HG03575 (cell line): Measurements from ENCODE around the gene GGT7.

Experiments used
- ATAC-seq: cut with Tn5 transposase; IDR thresholded peaks from one replicate; pipeline ENCODE4 v1.9.1; 2021; ENCODE audit not compliant: unreplicated experiment, insufficient number of reproducible peaks, low FRiP score; ENCODE audit errors: extremely low read depth

Gene GGT7

GRCh38 chr20:34859826-34860545 is 12.7 kb downstream of the GGT7 start:
- no peak for ATAC-seq

GRCh38 chr20:34859367-34859766 is 13.3 kb downstream of the GGT7 start:
- no peak for ATAC-seq

DNA sequence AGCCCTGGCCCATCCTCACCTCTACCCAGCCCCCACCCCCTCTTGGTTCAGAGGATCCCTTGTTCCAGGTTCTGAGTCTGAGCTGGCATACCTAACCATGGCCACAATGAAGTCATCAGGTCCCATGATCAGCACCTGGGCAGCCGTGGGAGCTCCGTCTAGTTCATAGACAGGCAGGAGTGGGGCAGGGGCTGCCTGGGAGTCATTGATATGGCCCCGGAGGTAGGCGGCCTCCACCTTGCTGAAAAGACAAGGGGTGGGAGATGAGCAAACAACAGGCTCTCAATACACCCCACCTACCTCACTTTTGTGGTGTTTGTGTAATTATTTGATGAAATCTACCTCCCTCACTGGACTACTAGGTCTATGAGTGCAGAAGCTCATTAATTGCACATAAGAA is 20.4 kb downstream of the GGT7 start:
- ATAC-seq = no peak

DNA sequence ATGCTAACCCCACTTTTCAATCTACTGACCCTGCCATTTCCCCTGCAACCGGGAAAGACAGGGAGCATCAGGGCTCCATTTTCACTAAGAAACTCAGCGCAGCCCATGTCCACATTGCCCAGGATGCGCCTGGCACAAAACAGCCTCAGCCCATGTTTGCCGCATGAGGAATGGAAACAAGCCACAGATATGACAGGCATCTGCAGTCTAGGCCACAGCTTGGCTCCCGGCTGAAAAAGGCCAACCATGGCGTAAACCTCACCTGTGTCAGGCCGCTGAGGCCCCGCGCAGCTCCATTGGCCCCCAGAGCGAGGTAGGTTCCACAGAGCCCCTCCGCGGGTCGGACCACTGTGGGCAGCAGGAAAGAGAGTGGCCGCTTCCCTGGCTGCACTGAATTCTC is 21.7 kb downstream of the GGT7 start:
- ATAC-seq = no peak

DNA sequence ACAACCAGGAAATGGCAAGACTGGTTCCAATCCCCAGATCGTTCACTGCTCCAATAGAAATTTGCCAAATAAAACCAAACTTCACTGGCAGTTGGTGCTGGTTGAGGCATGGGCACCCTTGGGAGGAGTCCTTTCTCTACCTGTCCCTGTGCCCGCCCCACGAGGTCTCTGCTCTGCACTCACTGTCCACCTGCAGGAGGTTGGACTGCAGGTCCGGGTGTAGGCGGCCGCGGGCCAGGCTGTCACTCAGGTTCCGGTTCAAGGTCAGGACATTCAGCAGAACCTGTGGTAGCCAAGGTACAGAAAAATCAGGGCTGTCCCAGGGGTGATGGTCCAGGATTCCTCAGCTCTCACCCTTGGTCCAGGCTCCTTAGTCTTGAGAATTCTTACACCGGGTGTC is 22.9 kb downstream of the GGT7 start:
- ATAC-seq = no peak

- no peak for ATAC-seq
Observed at GRCh38 chr20:34848597-34848996, 24.1 kb downstream of the GGT7 start.

- no peak for ATAC-seq
Observed at GRCh38 chr20:34843421-34843820, 29.2 kb downstream of the GGT7 start.

GRCh38 chr20:34842143-34842542 is 30.5 kb downstream of the GGT7 start:
- ATAC-seq = no peak

DNA sequence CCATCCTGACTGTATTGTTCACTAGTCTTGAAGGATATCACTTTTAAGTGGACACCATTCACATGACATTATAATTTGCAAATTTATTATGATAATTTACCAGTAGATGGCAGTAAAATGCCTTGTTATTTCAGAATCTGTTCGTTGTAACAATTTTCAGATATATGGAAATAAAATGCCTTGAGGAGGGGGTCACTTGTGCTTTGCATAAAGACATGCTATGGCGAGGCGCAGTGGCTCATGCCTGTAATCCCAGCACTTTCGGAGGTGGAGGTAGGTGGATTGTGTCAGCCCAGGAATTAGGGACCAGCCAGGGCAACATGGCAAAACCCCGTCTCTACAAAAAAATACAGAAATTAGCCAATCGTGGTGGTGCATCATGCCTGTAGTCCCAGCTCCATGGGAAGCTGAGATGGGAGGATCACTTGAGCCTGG is 38.2 kb downstream of the GGT7 start:
- no peak for ATAC-seq

- no peak for ATAC-seq
Observed at GRCh38 chr20:34831936-34832335, 40.7 kb downstream of the GGT7 start.

DNA sequence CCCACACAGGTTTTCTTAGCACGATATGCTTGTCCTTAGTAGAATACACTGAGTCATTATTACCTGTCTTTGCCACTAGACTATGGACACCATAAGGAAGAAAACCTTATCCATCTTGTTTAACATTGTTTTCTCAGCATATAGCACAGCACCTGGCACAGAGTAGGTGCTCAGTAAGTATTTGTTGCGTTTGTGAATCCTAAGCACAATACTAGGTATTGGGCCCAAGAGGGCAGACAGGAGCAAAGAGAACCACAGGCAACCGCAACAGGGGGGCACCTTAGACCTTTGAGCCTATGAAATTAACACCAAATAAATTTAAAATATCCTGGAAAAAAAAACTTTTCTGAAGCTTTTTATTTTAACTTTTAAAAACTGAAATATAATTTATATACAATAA is 43.5 kb downstream of the GGT7 start:
- ATAC-seq = no peak

GRCh38 chr20:34825530-34826362 is 46.9 kb downstream of the GGT7 start, which contains the start of gene NCOA6:
Gene NCOA6, minus strand, starts transcription at chr20:34825651. Its CDS starts 43,296 bp downstream, at chr20:34782355.
- no peak for ATAC-seq

GRCh38 chr20:34824806-34825529 is 47.7 kb downstream of the GGT7 start:
- ATAC-seq = no peak

DNA sequence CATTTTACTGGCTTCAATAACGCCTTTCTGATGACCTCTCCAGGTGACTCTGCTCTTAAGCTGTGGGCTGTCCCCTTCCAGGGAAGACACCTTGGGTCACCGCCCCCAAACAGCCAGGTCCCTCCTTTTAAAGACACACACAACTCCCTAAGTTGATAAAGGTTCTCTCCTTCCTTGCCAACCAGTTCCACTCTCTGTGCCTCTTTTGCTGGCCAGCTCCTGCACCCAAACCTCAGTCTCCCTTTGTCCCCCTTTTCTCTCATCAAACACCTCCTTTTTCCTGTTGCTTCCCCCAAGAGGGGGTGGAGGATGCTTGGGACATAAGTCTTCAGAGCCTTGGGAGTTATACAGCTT is 48.2 kb downstream of the GGT7 start:
- no peak for ATAC-seq

DNA sequence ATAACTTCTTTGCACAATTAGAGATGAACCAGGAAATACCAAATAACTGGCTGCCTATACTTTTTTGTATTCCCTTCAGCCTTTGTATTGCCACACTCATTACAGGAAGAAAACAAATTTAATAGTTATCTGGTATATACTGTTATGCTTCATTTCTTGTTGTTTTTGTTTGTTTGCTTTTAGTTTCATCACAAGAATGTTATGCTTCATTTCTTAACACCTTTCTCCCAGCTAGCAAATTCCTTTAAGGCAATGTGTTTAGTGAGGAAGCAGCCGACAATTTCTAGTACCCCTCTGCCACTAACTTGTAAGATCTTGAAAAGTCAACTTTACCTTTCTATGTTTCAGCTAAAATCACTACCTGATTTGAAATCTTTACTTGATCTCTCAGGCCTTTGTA is 48.6 kb downstream of the GGT7 start:
- no peak for ATAC-seq

DNA sequence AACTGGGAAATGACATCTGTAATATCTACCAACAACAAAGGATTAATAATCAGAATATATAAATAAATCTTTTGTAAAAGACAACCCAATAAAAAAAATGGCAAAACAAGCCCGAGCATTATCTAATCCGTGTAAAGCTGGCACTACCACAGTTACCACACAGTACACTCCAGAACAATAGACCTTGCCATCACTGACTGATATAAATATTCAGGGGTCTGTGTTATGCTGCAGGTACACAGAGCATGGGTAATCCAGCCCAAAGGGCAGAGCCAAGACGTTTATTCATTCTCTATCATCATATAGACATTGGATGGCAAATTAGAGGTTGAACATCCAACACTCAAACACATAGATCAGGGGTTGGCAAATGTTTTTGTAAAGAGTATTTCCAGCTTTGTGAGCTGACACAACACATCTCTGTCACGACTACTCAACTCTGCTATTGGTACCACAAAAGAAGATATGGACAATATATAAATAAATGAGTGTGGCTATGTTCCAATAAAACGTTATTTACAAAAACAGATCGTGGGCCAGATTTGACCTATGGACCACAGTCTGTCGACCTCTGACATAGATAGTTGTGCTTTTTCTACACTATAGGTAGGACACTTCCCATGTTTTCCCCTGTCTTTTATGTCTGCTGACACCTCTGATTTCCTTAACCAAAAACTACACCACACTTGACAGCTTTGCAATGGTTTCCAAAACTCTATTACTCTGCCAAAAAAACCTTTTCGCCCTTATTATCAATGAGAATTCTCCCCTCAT is 51.7 kb downstream of the GGT7 start:
- no peak for ATAC-seq

DNA sequence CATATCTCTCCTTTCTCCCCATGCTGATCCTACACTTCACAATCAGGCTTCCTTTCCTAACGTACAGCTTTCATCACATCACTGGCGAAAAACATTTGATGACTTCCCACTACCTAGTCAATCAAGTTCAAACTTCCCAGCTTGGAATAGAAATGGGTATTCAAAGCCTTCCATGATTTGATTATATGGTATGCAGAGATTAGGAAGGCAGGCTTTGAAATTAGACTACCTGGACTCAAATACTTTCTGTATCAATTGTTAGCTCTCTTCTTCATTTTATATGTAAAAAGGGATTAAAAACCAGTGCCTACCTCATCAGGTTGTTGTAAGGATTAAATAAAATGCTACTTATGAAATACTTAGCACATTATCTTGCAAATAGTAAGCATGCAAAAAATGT is 54.9 kb downstream of the GGT7 start:
- ATAC-seq = no peak

DNA sequence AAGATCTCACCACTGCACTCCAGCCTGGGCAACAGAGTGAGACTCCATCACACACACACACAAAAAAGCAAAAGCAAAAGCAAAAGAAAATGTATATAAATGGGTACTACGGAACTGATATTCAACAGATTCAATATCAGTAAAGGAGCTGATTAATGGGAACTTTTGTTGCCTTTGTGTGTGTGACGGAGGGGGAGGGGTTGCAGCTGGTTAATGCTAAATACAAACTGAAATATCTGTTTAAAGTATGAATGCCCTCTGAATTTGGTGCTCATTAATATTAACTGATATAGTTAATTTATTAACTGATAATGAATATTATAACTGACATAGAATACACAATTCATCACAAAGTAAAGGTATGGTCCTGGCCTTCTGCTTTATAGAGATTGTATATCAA is 55.6 kb downstream of the GGT7 start:
- no peak for ATAC-seq

GRCh38 chr20:34815636-34816035 is 57.0 kb downstream of the GGT7 start:
- ATAC-seq = no peak
